Right atrium auricular region (tissue), 2 donors: ENCODE data around the gene NUBP2. TPM values are rescaled to one million over a fixed set of nuclear protein-coding genes. Genes with fewer than 3 reads are reported as not detected.

ENCODE experiments used
- DNase-seq: peaks from one replicate; pipeline ENCODE4 v3.0.0-alpha.2; 2019; ENCODE audit warnings: low spot score
- H3K27ac ChIP-seq, 2 donors: fragments of 200-600 bp; sonication (generic); 1 replicate in 1 of 2; 2 replicates in 1 of 2; pipeline ENCODE4 v1.5.1; 2016 to 2019
- H3K27me3 ChIP-seq, 2 donors: fragments of 200-600 bp; sonication (generic); one replicate each; pipeline versions ENCODE4 v1.5.1 to v1.6.0; 2017 to 2019
- H3K36me3 ChIP-seq: fragments of 200-600 bp; sonication (generic); one replicate; pipeline ENCODE4 v1.5.1; 2016
- H3K4me1 ChIP-seq, 2 donors: fragments of 200-600 bp; sonication (generic); one replicate each; pipeline versions ENCODE4 v1.5.1 to v1.6.0; 2017 to 2019
- H3K4me3 ChIP-seq, 2 donors: fragments of 200-600 bp; sonication (generic); 1 replicate in 1 of 2; 2 replicates in 1 of 2; pipeline ENCODE4 v1.5.1; 2017 to 2019; ENCODE audit warnings: mild to moderate bottlenecking in 1 of 2, moderate library complexity in 1 of 2
- H3K9me3 ChIP-seq, 2 donors: fragments of 200-600 bp; sonication (generic); one replicate each; pipeline ENCODE4 v1.5.1; 2019
- microRNA-seq, 2 donors: library from miRNA; unstranded; fragments of <30 nt; microRNA quantifications; one replicate each; pipeline ENCODE4, GENCODE V29; 2016 to 2017; ENCODE audit warnings: borderline number of aligned reads in 2 of 2, borderline replicate concordance in 1 of 2
- total RNA-seq, 2 donors: library from RNA; depleted of rRNA; stranded (reverse); fragments of >200 nt; gene quantifications; one replicate each; pipeline ENCODE4 v1.1.0, GENCODE V29; 2016
- TF ChIP-seq, protein P1 (sequence below), 2 donors: fragments of 200-600 bp; sonication (generic); IDR thresholded peaks; one replicate each; pipeline ENCODE4 v1.5.1; 2019; ENCODE audit warnings: antibody characterized with exemption in 2 of 2

The NUBP2 gene
- total RNA-seq, 2 donors from 2014 or later, result 70.3 to 77.9 TPM

DNA sequence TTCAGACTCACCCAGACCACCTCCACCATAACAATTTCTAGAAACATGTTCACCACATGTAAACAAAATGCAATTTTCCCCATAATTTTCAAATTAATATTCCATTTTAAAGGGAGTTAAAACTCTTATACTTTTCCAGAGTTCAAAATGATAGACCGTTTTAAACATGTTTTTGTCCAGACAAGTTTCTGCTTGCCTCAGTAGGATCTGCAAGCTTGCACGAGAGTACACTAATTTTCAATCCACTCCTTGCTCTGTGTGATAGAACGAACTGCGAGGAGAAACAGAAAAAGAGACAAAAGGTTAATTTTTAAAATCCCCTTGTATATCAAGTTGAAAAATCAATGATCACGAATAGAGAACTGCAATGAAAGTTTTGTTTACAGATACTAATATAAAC lies 51.3 kb downstream of the NUBP2 start:
- Histone ChIP-seq H3K27me3 (no peaks in the 10 kb centered on the region), H3K9me3 (no peaks in the 10 kb centered on the region), H3K36me3 (no peaks in the 10 kb centered on the region)

More for the DNA sequence above, 51.3 kb downstream of the NUBP2 start:
- Histone ChIP-seq H3K4me3 (no peak overlapping the region), H3K27ac (no peak overlapping the region), H3K4me1 (peaks cover 0 to 3% of the 10 kb centered on the region in 2 donors)
- TF ChIP-seq, protein P1, sequence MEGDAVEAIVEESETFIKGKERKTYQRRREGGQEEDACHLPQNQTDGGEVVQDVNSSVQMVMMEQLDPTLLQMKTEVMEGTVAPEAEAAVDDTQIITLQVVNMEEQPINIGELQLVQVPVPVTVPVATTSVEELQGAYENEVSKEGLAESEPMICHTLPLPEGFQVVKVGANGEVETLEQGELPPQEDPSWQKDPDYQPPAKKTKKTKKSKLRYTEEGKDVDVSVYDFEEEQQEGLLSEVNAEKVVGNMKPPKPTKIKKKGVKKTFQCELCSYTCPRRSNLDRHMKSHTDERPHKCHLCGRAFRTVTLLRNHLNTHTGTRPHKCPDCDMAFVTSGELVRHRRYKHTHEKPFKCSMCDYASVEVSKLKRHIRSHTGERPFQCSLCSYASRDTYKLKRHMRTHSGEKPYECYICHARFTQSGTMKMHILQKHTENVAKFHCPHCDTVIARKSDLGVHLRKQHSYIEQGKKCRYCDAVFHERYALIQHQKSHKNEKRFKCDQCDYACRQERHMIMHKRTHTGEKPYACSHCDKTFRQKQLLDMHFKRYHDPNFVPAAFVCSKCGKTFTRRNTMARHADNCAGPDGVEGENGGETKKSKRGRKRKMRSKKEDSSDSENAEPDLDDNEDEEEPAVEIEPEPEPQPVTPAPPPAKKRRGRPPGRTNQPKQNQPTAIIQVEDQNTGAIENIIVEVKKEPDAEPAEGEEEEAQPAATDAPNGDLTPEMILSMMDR (IDR thresholded peaks at IDR 0.05), result no peak
- DNase-seq, result no peak

Small RNAs within 50 kb of the gene (microRNA-seq; reads per million reads assigned to microRNA genes)
- gene MIR3177, result 2.1 reads per million in 2 donors

Other genes starting within 250 kb of the NUBP2 start
- 10 to 100 TPM; 35.1 to 42.2 TPM for gene TMEM204, start 249.3 kb upstream of the NUBP2 start, total RNA-seq
- 10 to 100 TPM in 1 of 2 donors, 1 to 10 TPM in 1; 6.4 to 13.0 TPM for gene IFT140, start 170.9 kb upstream of the NUBP2 start, total RNA-seq
- 1 to 10 TPM; 7.7 to 9.7 TPM for gene CRAMP1, start 170.6 kb upstream of the NUBP2 start, total RNA-seq
- gene JPT2, start 104.7 kb upstream of the NUBP2 start, total RNA-seq, result 10 to 100 TPM; 11.7 to 16.1 TPM
- gene MAPK8IP3, start 76.8 kb upstream of the NUBP2 start, total RNA-seq, result 10 to 100 TPM; 43.1 to 43.3 TPM
- gene NME3, start 11.4 kb upstream of the NUBP2 start, total RNA-seq, result 10 to 100 TPM; 51.3 to 56.2 TPM
- 1 to 10 TPM; 3.5 to 5.0 TPM for gene EME2, start 10.2 kb upstream of the NUBP2 start, total RNA-seq
- 10 to 100 TPM; 58.8 to 77.9 TPM for gene MRPS34, start 9.8 kb upstream of the NUBP2 start, total RNA-seq
- gene SPSB3, start 389 bp upstream of the NUBP2 start, total RNA-seq, result 10 to 100 TPM; 41.9 to 49.0 TPM
- gene IGFALS, start 10.7 kb downstream of the NUBP2 start, total RNA-seq, result not detected
- gene HAGH, start 43.9 kb downstream of the NUBP2 start, total RNA-seq, result 100 to 1,000 TPM; 208 to 227 TPM
- gene FAHD1, start 44.2 kb downstream of the NUBP2 start, total RNA-seq, result 10 to 100 TPM; 35.8 to 59.3 TPM
- not detected for gene MEIOB, start 89.2 kb downstream of the NUBP2 start, total RNA-seq
- gene HS3ST6, start 135.5 kb downstream of the NUBP2 start, total RNA-seq, result not detected
- 10 to 100 TPM; 13.7 to 21.9 TPM for gene MSRB1, start 160.2 kb downstream of the NUBP2 start, total RNA-seq
- gene RPL3L, start 171.7 kb downstream of the NUBP2 start, total RNA-seq, result 10 to 100 TPM; 12.3 to 74.0 TPM
- 1,000 to 10,000 TPM in 1 of 2 donors, 100 to 1,000 TPM in 1; 583 to 1,046 TPM for gene NDUFB10, start 176.6 kb downstream of the NUBP2 start, total RNA-seq
- 1,000 to 10,000 TPM in 1 of 2 donors, 100 to 1,000 TPM in 1; 782 to 1,247 TPM for gene RPS2, start 181.9 kb downstream of the NUBP2 start, total RNA-seq
- gene RNF151, start 183.9 kb downstream of the NUBP2 start, total RNA-seq, result not detected
- 10 to 100 TPM; 22.4 to 35.6 TPM for gene TBL3, start 189.1 kb downstream of the NUBP2 start, total RNA-seq
- gene NOXO1, start 198.5 kb downstream of the NUBP2 start, total RNA-seq, result under 1 TPM in 1 of 2 donors, not detected in 1; 0.30 TPM
- gene GFER, start 201.2 kb downstream of the NUBP2 start, total RNA-seq, result 10 to 100 TPM; 11.9 to 12.6 TPM
- gene SYNGR3, start 207.0 kb downstream of the NUBP2 start, total RNA-seq, result 1 to 10 TPM in 1 of 2 donors, under 1 TPM in 1; 0.52 to 2.1 TPM
- 10 to 100 TPM; 11.4 to 19.9 TPM for gene ZNF598, start 226.9 kb downstream of the NUBP2 start, total RNA-seq
- not detected for gene NPW, start 236.8 kb downstream of the NUBP2 start, total RNA-seq
- 100 to 1,000 TPM; 187 to 213 TPM for gene NHERF2, start 243.9 kb downstream of the NUBP2 start, total RNA-seq